Activated T-helper 1 cell treated with Interleukin-2 at 50 U/mL for 16 hours (primary cell): ENCODE measurements around the gene DPYSL4.
"Not testable (repeated sequence)": the region's sequence is repeated elsewhere in the genome, so short reads cannot be mapped to it uniquely, and the experiment has no call there.

ENCODE experiments used
- DNase-seq: peaks from one replicate; pipeline ENCODE4 v3.0.0-alpha.2; 2020; ENCODE audit warnings: low read depth

The DPYSL4 gene

GRCh38 chr10:132149917-132150316 is 36.8 kb upstream of the DPYSL4 start:
- DNase-seq, result no peak

DNA sequence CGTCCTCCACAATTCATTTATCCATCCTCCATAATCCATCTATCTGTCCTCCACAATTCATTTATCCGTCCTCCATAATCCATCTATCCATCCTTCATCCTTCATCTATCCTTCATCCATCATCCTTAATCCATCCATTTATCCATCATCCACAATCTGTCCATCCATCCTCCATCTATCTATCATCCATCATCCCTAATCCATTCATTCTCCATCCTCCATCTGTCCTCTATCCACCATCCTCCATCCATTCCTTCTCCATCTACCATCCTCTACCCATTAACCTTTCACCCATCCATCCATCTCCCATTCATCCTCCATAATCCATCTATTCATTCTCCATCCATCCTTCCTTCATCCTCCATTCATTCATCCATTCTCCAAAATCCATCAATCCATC is 36.0 kb upstream of the DPYSL4 start:
- DNase-seq, result no peak

DNA sequence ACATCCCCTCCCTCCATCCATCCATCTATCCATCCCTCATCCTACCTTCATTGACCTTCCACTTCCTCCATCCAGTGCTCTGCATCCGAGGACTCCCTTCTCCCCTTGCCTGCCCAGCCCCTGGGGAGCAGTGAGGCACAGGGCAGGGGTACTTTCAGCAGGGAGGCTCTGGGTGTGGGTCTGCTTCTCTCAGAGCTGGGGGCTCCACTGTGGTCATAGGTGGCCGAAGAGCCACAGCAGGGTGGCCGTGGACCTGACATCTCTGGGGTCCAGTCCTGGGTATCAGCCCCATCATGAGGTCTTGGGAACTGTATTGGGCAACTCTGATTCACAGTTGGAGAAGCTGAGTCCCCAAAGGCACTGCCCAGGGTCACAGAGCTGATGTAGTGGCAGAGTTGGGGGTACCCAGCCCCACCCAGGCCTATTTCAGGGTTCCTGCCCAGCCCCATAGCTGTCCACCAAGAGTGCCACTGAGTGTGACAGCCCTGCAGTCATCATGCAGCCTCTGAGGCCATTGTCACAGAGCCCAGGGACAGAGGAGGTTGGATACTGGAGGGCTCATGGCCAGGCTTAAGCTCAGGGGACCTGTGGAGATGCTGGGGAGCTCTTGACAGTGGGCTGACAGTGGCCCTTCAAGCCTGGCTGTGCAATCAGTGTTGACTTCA is 35.3 kb upstream of the DPYSL4 start:
- DNase-seq, result no peak

GRCh38 chr10:132151951-132152505 is 34.7 kb upstream of the DPYSL4 start:
- no peak for DNase-seq

- DNase-seq, result no peak
Observed at GRCh38 chr10:132152896-132153580, 33.7 kb upstream of the DPYSL4 start.

DNA sequence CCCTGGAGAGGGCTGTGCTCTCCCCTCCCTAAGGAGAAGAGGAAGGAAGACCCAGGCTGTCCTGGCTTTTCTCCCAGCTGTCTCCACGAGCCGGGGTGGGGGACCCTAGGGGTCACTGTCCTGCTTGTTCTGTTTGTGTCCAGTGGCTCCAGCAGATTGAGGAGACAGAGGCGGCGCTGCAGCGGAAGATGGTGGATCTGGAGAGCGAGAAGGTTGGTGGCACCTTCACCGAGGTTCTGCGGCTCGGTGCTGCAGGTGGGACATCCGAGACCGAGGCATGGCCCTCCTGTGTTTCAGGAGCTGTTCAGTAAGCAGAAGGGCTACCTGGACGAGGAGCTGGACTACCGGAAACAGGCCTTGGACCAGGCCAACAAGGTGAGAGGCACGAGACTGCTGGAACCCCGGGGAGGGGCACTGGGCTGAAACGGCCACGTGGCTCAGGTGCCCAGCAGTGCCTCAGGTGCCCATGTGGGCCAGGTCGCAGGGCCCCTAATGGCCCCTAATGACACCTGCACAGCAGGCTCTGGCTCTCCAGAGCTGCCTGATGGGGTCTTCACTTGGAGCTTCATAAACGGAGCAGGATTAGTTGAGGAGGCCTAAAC is 33.0 kb upstream of the DPYSL4 start:
- DNase-seq, result no peak

DNA sequence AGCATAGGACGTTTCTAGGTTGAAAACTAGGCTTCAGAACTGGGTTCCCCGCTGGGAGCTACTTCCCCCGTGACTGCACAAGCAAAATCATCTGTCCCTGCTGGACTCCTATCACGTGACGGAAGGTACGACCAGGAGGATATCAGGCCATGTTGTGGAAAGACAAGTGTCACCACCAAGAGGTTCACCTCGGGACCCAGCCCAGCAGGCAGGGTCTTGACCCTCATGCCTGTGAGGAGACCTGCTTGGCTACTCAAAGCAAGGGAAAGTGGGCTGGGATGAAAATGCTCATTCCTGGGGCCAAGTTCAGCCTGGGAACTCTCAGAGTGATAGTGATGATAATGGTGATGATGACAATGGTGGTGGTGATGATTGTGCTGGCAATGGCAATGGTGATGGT is 32.3 kb upstream of the DPYSL4 start:
- no peak for DNase-seq

GRCh38 chr10:132154931-132155330 is 31.8 kb upstream of the DPYSL4 start:
- no peak for DNase-seq

DNA sequence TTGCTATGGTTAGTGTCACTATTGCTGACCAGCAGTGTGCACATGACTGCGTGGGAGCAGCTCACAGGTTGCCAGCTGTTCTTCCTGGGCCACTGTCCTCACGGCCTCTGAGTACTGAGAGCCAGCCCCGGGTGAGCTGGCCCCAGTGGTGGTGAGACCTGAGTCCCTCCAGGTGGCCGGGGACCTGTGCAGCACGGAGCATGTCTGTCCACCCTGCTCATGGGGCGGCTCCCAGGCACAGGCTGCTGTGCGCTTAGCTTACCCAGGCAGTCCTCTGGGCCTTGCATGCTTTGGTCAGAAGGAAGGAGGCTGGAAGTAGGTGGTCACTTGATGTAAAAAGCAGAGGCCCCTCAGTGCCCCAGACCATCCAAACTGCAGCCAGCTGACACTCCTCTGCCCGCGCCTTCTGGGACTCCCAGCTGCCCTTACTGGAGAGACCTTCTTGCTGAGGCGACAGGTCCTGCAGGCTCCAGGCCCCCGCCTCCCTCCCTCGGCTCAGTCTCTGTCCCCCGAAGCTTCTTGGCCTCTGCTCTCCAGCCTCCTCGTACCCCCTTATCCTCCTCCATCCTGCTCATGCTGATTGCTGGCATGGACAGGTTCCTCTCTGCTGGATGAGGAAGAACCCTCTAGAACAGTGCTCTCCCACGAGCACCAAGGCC is 30.9 kb upstream of the DPYSL4 start:
- no peak for DNase-seq

DNA sequence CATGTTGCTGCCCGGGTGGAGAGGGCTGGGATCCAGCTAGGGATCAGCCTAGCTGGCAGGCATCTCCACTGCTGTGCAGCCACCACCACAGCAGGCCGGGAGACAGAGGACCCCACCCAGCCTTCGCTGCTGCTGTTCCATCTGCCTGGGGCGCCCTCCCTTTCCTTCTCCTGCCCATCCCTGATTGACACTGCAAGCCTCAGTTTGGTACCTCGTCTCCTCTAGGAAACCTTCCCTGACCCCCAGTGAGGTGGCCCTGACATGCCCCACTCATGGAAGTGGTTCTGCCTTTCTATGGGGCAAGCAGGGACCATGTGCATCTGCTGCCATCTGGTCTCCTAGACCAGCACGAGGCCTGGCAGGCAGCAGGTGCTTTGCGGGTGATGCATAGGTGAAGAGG is 30.4 kb upstream of the DPYSL4 start:
- DNase-seq, result no peak

DNA sequence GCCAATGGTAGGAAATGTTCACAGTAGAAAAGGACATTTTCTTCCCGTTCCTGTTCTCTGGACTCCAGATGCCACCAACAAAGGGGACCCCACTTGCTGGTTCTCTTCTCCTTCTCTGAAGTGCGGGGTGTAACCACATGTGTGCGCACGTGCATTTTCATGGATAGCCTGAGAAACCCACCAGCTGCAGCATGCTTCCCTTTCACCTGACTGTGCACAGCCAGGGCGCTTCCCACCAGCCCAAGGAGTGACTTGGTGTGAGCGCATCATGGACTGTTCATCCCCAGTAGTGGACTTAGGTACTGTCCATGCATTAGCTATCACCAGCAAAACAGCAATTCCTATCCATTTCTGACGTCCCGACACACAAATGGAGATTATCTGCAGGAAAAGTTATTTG is 29.6 kb upstream of the DPYSL4 start:
- no peak for DNase-seq

- no peak for DNase-seq
Observed at GRCh38 chr10:132158122-132158741, 28.5 kb upstream of the DPYSL4 start.

DNA sequence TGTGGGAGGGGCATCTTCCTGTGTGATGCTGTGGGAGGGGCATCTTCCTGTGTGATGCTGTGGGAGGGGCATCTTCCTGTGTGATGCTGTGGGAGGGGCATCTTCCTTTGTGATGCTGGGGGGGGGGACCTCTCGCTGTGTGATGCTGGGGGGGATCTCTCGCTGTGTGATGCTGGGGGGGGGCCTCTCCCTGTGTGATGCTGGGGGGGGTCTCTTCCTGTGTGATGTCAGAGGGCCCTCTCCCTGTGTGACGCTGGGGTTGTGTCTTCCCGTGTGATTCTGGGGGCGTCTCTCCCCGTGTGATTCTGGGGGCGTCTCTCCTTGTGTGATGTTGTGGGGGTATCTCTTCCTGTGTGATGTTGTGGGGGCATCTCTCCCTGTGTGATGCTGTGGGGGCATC is 27.9 kb upstream of the DPYSL4 start:
- no peak for DNase-seq

DNA sequence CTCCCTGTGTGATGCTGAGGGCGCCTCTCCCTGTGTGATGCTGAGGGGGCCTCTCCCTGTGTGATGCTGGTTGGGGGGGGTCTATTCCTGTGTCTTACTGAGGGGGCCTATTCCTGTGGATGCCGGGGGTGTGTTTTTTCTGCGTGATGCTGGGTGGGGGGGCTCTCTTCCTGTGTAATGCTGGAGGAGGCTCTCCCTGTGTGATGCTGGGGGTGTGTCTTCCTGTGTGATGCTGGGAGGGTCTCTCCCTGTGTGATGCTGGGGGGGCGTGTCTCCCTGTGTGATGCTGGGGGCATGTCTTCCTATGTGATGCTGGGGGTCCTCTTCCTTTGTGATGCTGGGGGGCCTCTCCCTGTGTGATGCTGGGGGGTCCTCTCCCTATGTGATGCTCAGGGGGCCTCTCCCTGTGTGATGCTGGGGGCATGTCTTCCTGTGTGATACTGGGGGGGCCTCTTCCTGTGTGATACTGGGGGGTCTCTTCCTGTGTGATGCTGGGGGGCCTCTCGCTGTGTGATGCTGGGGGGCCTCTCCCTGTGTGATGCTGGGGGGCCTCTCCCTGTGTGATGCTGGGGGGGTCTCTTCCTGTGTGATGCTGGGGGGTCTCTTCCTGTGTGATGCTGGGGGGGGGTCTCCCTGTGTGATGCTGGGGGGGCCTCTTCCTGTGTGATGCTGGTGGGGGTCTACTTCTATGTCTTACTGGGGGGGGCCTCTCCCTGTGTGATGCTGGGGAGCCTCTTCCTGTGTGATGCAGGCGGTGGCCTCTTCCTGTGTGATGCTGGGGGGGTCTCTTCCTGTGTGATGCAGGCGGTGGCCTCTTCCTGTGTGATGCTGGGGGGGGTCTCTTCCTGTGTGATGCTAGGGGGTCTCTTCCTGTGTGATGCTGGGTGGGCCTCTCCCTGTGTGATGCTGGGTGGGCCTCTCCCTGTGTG is 27.2 kb upstream of the DPYSL4 start:
- not testable (repeated sequence) for DNase-seq

GRCh38 chr10:132160231-132160630 is 26.5 kb upstream of the DPYSL4 start:
- not testable (repeated sequence) for DNase-seq

DNA sequence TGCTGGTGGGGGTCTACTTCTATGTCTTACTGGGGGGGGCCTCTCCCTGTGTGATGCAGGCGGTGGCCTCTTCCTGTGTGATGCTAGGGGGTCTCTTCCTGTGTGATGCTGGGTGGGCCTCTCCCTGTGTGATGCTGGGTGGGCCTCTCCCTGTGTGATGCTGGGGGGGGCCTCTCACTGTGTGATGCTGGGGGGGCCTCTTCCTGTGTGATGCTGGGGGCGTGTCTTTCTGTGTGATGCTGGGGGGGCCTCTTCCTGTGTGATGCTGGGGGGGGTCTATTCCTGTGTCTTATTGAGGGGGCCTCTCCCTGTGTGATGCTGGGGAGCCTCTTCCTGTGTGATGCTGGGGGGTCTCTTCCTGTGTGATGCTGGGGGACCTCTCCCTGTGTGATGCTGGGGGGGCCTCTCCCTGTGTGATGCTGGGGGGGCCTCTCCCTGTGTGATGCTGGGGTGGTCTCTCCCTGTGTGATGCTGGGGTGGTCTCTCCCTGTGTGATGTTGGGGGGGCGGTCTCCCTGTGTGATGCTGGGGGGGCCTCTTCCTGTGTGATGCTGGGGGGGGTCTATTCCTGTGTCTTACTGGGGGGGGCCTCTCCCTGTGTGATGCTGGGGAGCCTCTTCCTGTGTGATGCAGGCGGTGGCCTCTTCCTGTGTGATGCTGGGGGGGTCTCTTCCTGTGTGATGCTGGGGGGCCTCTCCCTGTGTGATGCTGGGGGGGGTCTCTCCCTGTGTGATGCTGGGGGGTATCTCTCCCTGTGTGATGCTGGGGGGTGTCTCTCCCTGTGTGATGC is 25.7 kb upstream of the DPYSL4 start:
- not testable (repeated sequence) for DNase-seq

- no peak for DNase-seq
Observed at GRCh38 chr10:132162021-132162531, 24.7 kb upstream of the DPYSL4 start.

DNA sequence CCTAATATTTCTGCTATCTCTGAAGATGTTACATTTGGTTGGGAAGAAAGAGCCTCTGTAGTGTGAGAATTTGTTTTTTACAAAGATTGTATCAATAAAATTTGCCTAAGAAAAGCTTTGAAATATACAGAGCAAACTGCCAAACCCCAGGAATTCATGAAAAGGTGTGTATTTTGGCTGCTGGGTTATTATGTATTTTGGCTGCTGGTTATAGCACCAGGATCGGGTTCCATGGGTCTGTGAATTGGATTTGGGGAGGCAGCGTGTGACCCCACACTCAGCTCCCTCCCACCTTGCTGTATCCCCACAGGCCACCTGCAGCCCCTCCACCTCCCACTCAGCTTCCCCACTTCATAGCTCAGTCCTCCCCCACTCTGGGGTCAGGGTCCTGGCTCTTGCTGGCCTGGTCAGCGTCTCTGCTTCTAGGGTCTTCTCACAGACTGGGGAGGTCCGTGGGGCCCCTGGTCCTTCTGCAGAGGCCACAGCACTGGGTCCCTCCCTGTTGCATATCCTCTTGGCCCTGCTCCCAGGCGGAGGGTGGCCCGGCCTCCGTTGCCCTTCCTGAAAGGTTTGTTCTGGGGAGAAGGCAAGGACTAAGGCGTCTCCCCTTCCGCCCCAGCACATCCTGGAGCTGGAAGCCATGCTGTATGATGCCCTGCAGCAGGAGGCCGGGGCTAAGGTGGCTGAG is 24.0 kb upstream of the DPYSL4 start:
- no peak for DNase-seq

DNA sequence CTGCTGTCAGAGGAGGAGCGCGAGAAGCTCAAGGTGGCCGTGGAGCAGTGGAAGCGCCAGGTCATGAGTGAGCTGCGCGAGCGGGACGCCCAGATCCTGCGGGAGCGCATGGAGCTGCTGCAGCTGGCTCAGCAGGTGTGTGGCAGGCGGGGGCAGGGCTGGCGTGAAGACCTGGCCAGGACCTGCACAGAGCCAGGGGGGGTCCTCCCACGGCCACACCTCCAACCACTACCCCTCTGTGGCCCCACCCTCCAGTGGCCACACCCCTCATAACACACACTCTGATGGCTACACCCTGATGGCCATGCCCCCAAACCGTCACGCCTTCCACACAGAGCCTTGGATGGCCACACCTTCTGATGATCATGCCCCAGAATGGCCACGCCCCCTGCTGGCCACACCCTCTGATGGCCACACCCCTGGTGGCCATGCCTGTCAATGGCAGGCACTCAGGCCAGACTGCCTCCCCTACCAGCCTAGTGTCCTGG is 23.4 kb upstream of the DPYSL4 start:
- no peak for DNase-seq
